A549 (cell line): ENCODE measurements around the gene ZBTB37. TPM values are rescaled to one million over a fixed set of nuclear protein-coding genes. Genes with fewer than 3 reads are reported as not detected.
"Not testable (repeated sequence)": the region's sequence is repeated elsewhere in the genome, so short reads cannot be mapped to it uniquely, and the experiment has no call there.

Experiments used
- ATAC-seq, 2 experiments: fragments of 200-7000 bp in 1 of 2; fragments of >200 bp in 1 of 2; cut with Nextera tagmentation in 1 of 2; cut with Tn5 transposase in 1 of 2; 3 replicates each; pipeline versions ENCODE4 v1.8.0 to v1.9.1; 2018 to 2020; ENCODE audit warnings: mild to moderate bottlenecking in 1 of 2, moderate library complexity in 1 of 2
- CTCF ChIA-PET: fragments of 300-600 bp; sonication (Branson Sonifier 250); formaldehyde crosslinking; extraction: SDS; loops from one replicate; lab custom pipeline; 2021; ENCODE audit warnings: antibody characterized with exemption, inconsistent platforms; lab: Yijun Ruan, JAX
- POLR2A ChIA-PET: fragments of 350-600 bp; formaldehyde crosslinking; extraction: SDS; loops from one replicate; lab custom pipeline; 2021; ENCODE audit warnings: antibody characterized with exemption, inconsistent platforms; lab: Yijun Ruan, JAX
- DNase-seq, 2 experiments: peaks; one replicate each; pipeline versions ENCODE4 v3.0.0 to v3.0.0-alpha.2; 2011 to 2016; ENCODE audit warnings: low read depth in 1 of 2, low spot score in 1 of 2
- FAIRE-seq: peaks from 2 replicates; lab custom pipeline; 2011; peaks lifted over from hg19 to GRCh38; lab: Jason Lieb, UNC
- H3K27ac ChIP-seq, 2 experiments: fragments of >200 bp; sonication (Bioruptor Twin); formaldehyde crosslinking; 3 replicates each; pipeline ENCODE4 v1.5.1; 2016 to 2017
- H3K4me1 ChIP-seq: fragments of >200 bp; sonication (Bioruptor Twin); formaldehyde crosslinking; 3 replicates; pipeline ENCODE4 v1.6.1; 2016
- H3K4me2 ChIP-seq: fragments of >200 bp; sonication (Bioruptor Twin); formaldehyde crosslinking; 3 replicates; pipeline ENCODE4 v1.6.1; 2016
- H3K4me3 ChIP-seq: fragments of >200 bp; sonication (Bioruptor Twin); formaldehyde crosslinking; 3 replicates; pipeline ENCODE4 v1.5.1; 2016
- H3K9me3 ChIP-seq: fragments of >200 bp; sonication (Bioruptor Twin); formaldehyde crosslinking; 3 replicates; pipeline ENCODE4 v1.6.1; 2016
- CHD2 ChIP-seq: fragments of 150-350 bp; IDR thresholded peaks from 2 replicates; pipeline ENCODE4 v1.6.1; 2014; ENCODE audit warnings: low read length; ENCODE audit not compliant: partially characterized antibody
- CTCF ChIP-seq: fragments of >200 bp; sonication (Bioruptor Twin); formaldehyde crosslinking; IDR thresholded peaks from 3 replicates; pipeline ENCODE4 v1.5.1; 2016
- HEYL ChIP-seq: fragments of 250-450 bp; sonication (Bioruptor Pico); IDR thresholded peaks from 2 replicates; pipeline ENCODE4 v1.8.0; 2021; ENCODE audit warnings: mild to moderate bottlenecking, moderate library complexity
- MAFK ChIP-seq: fragments of 450-650 bp; IDR thresholded peaks from 2 replicates; pipeline ENCODE4 v1.6.1; 2014; ENCODE audit not compliant: partially characterized antibody
- PHF8 ChIP-seq: fragments of 200-600 bp; sonication (generic); IDR thresholded peaks from 2 replicates; pipeline ENCODE4 v1.6.1; 2016; ENCODE audit warnings: low read depth, mild to moderate bottlenecking, antibody characterized with exemption, moderate library complexity, borderline replicate concordance
- POLR2AphosphoS2 ChIP-seq: conservative IDR thresholded peaks from 2 replicates; pipeline ENCODE4 v1.6.1; 2012; ENCODE audit warnings: low read length, improper control_type of control experiment, inconsistent platforms
- RARB ChIP-seq: fragments of 250-450 bp; sonication (Bioruptor Pico); IDR thresholded peaks from 2 replicates; pipeline ENCODE4 v1.8.0; 2021; ENCODE audit warnings: mild to moderate bottlenecking, moderate library complexity
- TP53 ChIP-seq: fragments of 250-450 bp; sonication (Bioruptor Pico); IDR thresholded peaks from 2 replicates; pipeline ENCODE4 v1.5.0; 2021; ENCODE audit warnings: mild to moderate bottlenecking, moderate library complexity
- ZC3H11A ChIP-seq: fragments of 450-650 bp; IDR thresholded peaks from 2 replicates; pipeline ENCODE4 v1.6.1; 2014; ENCODE audit warnings: antibody characterized with exemption, mild to moderate bottlenecking
- ZNF302 ChIP-seq: fragments of 250-450 bp; sonication (Bioruptor Pico); IDR thresholded peaks from 2 replicates; pipeline ENCODE4 v1.9.0; 2021; ENCODE audit warnings: inconsistent platforms, mild to moderate bottlenecking, moderate library complexity
- WGBS: methylation state at CpG from one replicate; pipeline ENCODE4 v1.1.6; 2017; ENCODE audit errors: missing lambda C conversion rate; 5-methylcytosine and 5-hydroxymethylcytosine counted together
- polyA plus RNA-seq, 4 experiments: library from polyadenylated mRNA; depleted of rRNA in 3 of 4; stranded (reverse); fragments of >200 nt; fragmentation: RNase III in 1 of 4; extraction: RNeasy Plus Mini Kit Qiagen cat#74134 plus additional on column Dnase treatment in 1 of 4; gene quantifications; 2 replicates in 3 of 4; 3 replicates in 1 of 4; pipeline ENCODE4 v1.2.3, GENCODE V29; 2011 to 2017
- TF ChIP-seq, protein P1 (sequence below): IDR thresholded peaks from 2 replicates; pipeline ENCODE4 v1.6.1; 2012
- TF ChIP-seq, protein P2 (sequence below): IDR thresholded peaks from 2 replicates; pipeline ENCODE4 v1.6.1; 2012; ENCODE audit warnings: low read depth, borderline replicate concordance

The ZBTB37 gene
- polyA plus RNA-seq, 2 of the 4 experiments (the other 2 are of a cell fraction): 1.0 to 3.0 TPM

DNA sequence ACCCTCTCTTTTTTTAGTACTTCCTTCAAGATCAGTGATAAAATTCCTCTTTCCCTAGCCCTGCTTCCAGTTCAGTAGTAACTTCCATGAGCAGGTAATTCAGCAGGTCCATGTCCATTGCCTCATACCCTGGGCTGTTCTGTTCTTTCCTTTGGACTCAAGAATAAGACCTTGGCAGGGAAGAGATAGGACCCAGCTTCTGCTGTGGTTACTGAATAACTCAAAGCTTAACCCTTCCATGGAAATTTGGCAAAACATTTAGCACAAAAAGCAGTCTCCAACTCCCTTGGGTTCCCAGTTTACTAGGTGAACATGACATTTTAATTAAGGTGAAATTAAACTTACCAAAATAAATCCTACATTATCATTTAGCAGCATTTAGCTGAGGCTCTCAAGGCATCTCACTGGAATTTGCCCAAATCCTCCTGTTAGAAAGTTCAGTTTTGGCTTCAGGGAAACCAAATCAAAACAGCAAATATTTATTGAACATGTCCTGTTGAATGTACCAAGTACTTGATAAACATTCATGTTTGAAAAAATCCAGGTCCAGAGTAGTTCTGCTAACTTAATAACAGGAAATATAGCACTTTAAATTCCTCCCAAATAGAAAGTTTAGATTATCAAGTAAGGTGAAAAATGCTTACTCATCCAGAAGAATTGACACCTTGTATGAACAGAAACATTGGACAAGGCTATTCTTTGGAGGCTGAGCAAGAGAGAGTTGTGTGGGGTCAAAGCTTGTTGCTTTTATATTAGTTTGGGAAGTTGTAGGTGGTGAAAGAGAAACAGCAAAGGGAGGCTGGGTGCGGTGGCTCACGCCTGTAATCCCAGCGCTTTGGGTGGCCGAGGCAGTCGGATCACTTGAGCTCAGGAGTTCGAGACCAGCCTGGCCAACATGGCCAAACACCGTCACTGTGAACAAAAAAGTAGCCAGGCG is 57.4 kb downstream of the ZBTB37 start:
- H3K4me2 ChIP-seq: no peak overlapping the region
- POLR2A ChIA-PET: no interaction called here
- FAIRE-seq: no peak

GRCh38 chr1:173930541-173930940 is 62.4 kb downstream of the ZBTB37 start:
- ATAC-seq, H3K9me3 ChIP-seq, H3K27ac ChIP-seq, CTCF ChIA-PET, DNase-seq, H3K4me3 ChIP-seq, H3K4me2 ChIP-seq, POLR2A ChIA-PET, H3K4me1 ChIP-seq, FAIRE-seq: not testable (repeated sequence)
- WGBS: 95% methylated on average over 5 of the region's 5 CpGs

More for the DNA sequence above, 57.4 kb downstream of the ZBTB37 start:
- Histone ChIP-seq H3K9me3 (no peaks in the 10 kb centered on the region), H3K4me3 (no peak overlapping the region), H3K4me1 (0 out of 3 replicates have a peak, but pooled peaks cover 3% of the 10 kb centered on the region), H3K27ac (no peak overlapping the region)
- no peak for ATAC-seq
- CTCF ChIA-PET: interaction anchor here (1.5 kb wide), 1 partner anchor 10 kb away, joined by 5 read pairs; no protein-coding TSS in a partner anchor
- 91% methylated on average over 8 of the region's 8 CpGs for WGBS
- TF ChIP-seq RARB (no peak), MAFK (peak; percentile 50), CHD2 (no peak)
- no peak for DNase-seq

- CTCF ChIA-PET: interaction anchor here (1.4 kb wide), 1 partner anchor 36 kb away, joined by 3 read pairs; no protein-coding TSS in a partner anchor
- TF ChIP-seq PHF8 (no peak), ZC3H11A (0 out of 2 replicates have a peak, but pooled peaks have one; percentile 11), ZNF302 (no peak)
- DNase-seq (no peak), FAIRE-seq (no peak), ATAC-seq (peak in 1 of 2 experiments; percentile 35; a peak in 1 of 6 replicates)
- 92% methylated on average over 1 of the region's 1 CpG for WGBS
- POLR2A ChIA-PET: interaction anchor here (1.1 kb wide), 1 partner anchor 66 kb away, joined by 6 read pairs; the partner anchor contains the start of gene ZBTB37
- no peak overlapping the region for H3K4me2 ChIP-seq
- no peak overlapping the region for H3K4me3 ChIP-seq
- H3K9me3 ChIP-seq: no peaks in the 10 kb centered on the region
- peaks cover 8% of the 10 kb centered on the region; the same call in 2 of the 3 replicates for H3K4me1 ChIP-seq
- no peak overlapping the region for H3K27ac ChIP-seq
Measured at GRCh38 chr1:173934440-173934839, 66.3 kb downstream of the ZBTB37 start.

GRCh38 chr1:173937062-173937461 is 68.9 kb downstream of the ZBTB37 start:
- no peak for ATAC-seq
- Histone ChIP-seq H3K4me3 (no peak overlapping the region), H3K4me2 (no peak overlapping the region), H3K27ac (no peak overlapping the region)
- DNase-seq: no peak
- TF ChIP-seq, protein P1, sequence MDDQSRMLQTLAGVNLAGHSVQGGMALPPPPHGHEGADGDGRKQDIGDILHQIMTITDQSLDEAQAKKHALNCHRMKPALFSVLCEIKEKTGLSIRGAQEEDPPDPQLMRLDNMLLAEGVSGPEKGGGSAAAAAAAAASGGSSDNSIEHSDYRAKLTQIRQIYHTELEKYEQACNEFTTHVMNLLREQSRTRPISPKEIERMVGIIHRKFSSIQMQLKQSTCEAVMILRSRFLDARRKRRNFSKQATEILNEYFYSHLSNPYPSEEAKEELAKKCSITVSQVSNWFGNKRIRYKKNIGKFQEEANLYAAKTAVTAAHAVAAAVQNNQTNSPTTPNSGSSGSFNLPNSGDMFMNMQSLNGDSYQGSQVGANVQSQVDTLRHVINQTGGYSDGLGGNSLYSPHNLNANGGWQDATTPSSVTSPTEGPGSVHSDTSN: no peak
- TF ChIP-seq HEYL (CRISPR knock-in tag): no peak
- no peak for TF ChIP-seq CTCF
- no peak for TF ChIP-seq TP53 (CRISPR knock-in tag)
- TF ChIP-seq POLR2AphosphoS2: no peak
- TF ChIP-seq, protein P2, sequence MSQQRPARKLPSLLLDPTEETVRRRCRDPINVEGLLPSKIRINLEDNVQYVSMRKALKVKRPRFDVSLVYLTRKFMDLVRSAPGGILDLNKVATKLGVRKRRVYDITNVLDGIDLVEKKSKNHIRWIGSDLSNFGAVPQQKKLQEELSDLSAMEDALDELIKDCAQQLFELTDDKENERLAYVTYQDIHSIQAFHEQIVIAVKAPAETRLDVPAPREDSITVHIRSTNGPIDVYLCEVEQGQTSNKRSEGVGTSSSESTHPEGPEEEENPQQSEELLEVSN: no peak
- no peak for TF ChIP-seq PHF8
- TF ChIP-seq, all 56 proteins: peak for 0
- WGBS: 86% methylated on average over 2 of the region's 2 CpGs
- no peak for FAIRE-seq
- Histone ChIP-seq H3K4me1 (peaks cover 8% of the 10 kb centered on the region; the same call in 2 of the 3 replicates), H3K9me3 (no peaks in the 10 kb centered on the region)
- ChIA-PET CTCF (interaction anchor here (0.6 kb wide), 1 partner anchor 16 kb away, joined by 3 read pairs; no protein-coding TSS in a partner anchor), POLR2A (interaction anchor here (0.6 kb wide), 1 partner anchor 603 kb away, joined by 6 read pairs; no protein-coding TSS in a partner anchor)
